ENCODE results near the gene PRKAR2B.

DNA sequence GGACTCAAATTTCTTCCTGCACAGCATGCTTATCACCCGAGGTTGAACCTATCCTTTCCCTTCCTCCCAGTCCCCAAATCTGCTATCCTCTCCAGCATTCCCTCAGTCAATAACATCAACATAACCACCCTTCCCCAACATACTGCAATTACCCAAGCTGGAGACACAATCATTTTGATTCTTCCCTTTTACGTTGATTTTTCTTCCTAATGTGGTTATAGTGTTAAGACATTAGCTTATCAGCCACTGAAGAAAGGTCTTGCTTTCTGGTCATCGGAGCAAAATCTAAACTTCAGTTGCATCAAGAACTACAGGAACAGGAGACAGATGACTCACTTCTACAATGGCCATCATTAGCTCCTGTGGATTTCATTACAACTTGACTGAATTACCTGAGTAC, 120.8 kb downstream of the PRKAR2B start:
- TF ChIP-seq JUND (IDR thresholded peaks at IDR 0.05), result no peak
- TF ChIP-seq, protein P1, sequence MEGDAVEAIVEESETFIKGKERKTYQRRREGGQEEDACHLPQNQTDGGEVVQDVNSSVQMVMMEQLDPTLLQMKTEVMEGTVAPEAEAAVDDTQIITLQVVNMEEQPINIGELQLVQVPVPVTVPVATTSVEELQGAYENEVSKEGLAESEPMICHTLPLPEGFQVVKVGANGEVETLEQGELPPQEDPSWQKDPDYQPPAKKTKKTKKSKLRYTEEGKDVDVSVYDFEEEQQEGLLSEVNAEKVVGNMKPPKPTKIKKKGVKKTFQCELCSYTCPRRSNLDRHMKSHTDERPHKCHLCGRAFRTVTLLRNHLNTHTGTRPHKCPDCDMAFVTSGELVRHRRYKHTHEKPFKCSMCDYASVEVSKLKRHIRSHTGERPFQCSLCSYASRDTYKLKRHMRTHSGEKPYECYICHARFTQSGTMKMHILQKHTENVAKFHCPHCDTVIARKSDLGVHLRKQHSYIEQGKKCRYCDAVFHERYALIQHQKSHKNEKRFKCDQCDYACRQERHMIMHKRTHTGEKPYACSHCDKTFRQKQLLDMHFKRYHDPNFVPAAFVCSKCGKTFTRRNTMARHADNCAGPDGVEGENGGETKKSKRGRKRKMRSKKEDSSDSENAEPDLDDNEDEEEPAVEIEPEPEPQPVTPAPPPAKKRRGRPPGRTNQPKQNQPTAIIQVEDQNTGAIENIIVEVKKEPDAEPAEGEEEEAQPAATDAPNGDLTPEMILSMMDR (IDR thresholded peaks at IDR 0.05), result no peak
- no peak for TF ChIP-seq YY1 (IDR thresholded peaks at IDR 0.05; ENCODE audit: low read depth)
- TF ChIP-seq, protein P2, sequence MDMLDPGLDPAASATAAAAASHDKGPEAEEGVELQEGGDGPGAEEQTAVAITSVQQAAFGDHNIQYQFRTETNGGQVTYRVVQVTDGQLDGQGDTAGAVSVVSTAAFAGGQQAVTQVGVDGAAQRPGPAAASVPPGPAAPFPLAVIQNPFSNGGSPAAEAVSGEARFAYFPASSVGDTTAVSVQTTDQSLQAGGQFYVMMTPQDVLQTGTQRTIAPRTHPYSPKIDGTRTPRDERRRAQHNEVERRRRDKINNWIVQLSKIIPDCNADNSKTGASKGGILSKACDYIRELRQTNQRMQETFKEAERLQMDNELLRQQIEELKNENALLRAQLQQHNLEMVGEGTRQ (IDR thresholded peaks at IDR 0.05; ENCODE audit: borderline replicate concordance, low read depth, low read length), result no peak

Data from SK-N-SH (cell line).